CD4-positive, alpha-beta T cell treated with Interleukin-10 for 1 hour (primary cell): ENCODE data around the gene SEPTIN2.
"Not testable (repeated sequence)": the region's sequence is repeated elsewhere in the genome, so short reads cannot be mapped to it uniquely, and the experiment has no call there.

Source experiments
- DNase-seq: peaks from one replicate; pipeline ENCODE4 v3.0.0-alpha.2; 2020

The SEPTIN2 gene

DNA sequence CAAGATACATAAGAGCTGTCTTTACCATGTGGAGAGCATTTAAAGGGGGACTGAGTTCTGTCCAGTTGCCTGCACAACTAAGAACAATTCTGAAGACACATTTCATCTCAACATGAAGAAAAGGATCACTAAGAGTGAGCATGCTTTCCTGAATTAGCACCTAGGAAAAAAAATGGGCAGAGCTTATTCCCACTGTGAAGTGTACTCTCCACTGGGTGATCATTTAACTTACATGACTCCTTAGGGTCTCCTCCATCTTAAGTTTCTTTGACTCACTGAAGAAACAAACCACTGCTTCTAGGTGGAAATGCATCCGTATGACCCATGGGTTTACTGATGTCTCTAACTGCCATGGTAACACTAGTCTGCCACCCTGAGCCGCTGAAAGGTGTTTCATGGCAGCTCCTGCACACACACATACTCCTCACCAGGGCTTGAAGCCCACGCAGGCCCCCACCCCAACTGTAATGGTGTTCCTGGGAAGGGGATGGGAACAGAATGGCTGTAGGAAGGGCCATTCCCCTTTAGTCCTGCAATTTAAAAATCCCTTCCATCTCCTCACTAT is 27.3 kb upstream of the SEPTIN2 start:
- DNase-seq = no peak

DNA sequence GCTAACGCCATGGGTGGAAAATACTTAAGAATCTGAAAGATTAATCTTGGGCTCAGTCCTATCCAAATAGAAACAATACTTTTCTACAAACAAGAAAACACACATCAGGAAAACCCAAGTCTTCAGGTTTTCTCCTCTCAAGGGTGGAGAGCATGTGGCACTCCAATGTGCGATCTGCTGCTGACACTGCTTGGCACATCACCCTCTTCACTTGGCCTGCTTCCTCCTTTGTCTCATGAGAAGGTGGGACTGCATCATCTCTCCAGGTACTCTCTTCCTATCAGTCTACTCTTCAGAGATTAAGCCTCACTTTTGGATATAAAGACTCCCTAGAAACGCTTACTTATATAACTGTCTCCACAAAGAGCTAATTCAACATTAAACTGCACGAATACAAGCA is 26.7 kb upstream of the SEPTIN2 start:
- DNase-seq = no peak

GRCh38 chr2:241289597-241289996 is 26.1 kb upstream of the SEPTIN2 start:
- DNase-seq = no peak

GRCh38 chr2:241291153-241291552 is 24.6 kb upstream of the SEPTIN2 start:
- no peak for DNase-seq

DNA sequence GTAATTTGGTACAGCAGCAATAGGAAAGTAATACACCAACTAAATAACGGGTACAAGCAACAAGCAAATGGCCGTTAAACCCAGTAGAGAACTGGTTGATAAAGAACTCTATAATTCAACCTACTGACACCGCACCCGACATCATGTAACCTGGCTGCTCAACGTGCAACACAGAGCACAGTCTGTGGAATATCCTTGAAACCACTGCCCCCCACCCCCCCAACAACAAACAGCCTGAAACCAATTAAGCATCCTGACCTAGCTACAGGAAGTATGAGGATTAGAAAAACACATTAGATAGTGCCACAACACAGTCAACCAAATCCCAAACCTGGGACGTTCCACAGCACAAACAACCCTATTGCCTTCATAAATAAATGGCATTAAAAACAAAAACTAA is 23.7 kb upstream of the SEPTIN2 start:
- no peak for DNase-seq

DNA sequence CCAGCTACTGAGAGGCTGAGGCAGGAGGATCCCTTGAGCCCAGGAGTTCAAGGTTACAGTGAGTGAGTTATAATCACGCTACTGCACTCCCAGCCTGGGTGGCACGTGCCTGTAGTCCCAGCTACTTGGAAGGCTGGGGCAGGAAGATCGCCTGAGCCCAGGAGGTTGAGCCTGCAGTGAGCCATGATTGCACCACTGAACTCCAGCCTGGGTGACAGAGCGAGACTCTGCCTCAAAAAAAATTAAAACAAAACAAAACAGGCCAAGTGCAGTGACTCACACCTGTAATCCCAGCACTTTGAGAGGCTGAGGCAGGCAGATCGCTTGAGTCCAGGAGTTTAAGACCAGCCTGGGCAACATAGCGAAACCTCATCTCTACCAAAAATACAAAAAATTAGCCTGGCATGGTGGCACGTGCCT is 22.3 kb upstream of the SEPTIN2 start:
- DNase-seq = not testable (repeated sequence)

DNA sequence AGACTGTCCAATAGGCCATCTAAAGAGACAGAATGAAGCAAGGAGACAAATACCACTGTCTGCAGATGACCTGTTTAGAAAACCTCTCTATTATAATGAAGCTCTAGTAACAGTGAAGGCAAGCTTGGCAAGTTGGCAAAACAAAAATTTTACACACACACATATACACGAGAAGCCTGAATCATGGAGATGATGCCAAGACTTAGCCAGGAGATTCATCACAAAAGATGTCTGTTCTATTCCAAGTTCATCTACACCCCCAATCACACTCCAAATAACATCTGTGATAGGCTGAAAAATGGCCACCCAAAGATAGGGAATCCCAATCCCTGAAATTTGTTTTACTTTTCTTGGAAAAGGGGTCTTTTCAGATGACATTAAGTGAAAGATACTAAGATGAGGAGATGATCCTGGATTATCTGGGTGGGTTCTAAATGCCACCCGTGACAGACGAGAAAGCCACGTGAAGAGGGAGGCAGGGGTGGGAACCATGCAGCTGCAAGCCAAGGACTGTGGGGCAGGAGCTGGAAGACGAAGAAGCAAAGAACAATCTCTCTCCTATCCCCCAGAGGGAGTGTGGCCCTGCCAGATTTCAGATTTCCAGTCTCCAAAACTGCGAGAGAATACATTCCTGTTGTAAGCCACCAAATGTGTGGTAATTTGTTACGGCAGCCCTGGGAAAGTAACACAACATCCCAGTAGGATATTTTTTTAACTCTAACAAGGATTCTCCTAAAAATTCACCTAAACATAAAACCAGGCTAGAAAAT is 20.2 kb upstream of the SEPTIN2 start:
- DNase-seq = no peak

DNA sequence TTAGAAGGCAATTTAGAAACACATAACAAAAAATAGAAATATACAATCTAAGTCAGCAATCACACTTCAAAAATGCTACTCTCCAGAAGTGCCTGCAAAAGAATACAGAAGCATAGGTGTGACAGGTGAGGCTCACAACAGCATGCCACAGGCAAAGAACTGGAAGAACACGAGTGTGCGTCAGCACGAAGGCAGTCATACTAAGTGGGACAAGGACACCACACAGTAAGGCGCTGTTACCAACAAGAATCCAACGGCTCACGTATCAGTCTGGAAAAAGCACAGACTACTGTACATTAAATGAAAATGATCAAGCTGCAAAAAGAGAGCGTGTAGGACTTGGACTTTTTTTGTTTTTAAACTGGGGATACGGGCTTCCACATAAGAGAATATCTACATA is 19.0 kb upstream of the SEPTIN2 start:
- no peak for DNase-seq

GRCh38 chr2:241298673-241299072 is 17.1 kb upstream of the SEPTIN2 start:
- DNase-seq = peak; percentile 53

DNA sequence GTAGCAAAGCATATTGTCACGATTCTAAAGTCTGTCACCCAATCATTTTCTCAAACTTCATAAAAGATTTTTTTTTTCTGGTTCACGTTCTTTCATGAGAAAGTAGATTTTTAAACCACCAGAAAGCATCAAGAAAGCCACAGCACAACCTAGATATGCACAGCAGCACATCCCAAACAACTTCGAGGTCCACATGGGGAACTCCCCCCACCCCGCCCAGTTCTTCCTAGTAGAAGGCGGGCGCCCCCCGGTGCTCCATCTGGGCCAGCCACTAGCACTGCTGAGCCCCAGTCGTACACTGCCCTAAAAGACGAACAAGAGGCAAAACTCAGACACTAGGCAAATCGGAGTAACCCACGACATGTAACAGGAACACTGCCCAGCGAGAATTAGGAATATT is 15.7 kb upstream of the SEPTIN2 start:
- peak; percentile 63 for DNase-seq

- DNase-seq = no peak
These were observed 13.6 kb upstream of the SEPTIN2 start for GRCh38 chr2:241302083-241302482.

GRCh38 chr2:241302759-241303651 is 12.7 kb upstream of the SEPTIN2 start:
- no peak for DNase-seq

DNA sequence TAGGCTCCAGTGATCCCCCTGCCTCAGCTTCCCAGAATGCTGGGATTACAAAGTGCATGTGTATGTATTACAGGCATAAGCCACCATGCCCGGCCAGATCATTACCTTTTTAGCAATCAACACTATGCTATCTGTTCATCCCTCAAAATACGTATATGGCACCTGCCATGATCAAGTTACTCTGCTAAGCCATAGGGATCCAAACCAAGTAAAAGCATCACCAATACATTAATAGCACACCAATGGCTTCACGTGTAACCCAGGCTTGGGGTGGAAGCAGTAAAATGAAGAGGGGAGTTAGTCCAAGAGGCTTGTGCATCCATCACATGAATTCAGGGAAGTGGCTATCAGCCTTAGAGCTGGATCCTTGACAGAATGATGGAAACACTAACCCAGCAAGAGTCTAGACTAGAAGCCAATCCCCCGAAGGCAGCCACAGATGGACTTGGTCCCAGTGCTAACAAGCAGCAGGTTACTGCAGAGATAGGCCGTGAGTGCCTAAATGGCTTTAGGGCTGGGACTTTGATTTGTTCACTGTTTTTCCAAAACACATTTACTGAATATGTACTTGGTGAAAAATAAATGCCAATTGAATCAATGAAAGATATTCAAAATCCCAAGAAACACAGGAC is 11.6 kb upstream of the SEPTIN2 start:
- DNase-seq = no peak

- no peak for DNase-seq
These were observed 8.7 kb upstream of the SEPTIN2 start for GRCh38 chr2:241307055-241307454.

GRCh38 chr2:241308267-241308666 is 7.5 kb upstream of the SEPTIN2 start:
- no peak for DNase-seq

DNA sequence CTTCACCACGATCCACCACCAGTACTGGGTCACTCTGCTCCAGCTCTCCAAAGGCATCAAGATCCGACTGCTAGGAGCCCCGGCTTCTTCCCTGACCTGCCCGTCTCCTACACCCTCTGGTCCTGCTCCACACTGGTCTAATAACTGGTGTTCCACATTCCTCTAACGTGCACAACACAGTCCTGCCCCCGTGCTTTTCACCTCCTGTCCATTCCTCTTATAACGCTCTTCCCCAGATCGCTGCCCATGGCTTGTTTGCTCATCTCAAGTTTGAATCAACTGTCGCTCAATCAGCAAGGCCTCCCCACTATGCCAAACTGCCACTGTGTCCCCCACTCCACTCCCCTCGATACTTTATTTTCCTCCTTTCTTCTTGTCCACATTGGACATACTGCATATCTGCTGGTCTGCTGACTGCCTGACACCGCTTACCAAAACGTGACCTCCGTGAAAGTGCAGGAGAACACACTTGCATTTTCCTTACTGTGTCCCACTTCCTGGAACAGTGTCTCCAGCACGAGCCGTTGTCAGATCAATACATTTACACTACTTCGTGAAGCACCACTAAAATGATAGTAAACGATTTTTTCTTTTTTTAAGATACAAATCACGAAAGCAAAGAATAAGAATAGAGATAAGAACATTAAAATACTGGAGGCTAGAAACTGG is 6.8 kb upstream of the SEPTIN2 start:
- DNase-seq = no peak

GRCh38 chr2:241309684-241310117 is 6.0 kb upstream of the SEPTIN2 start:
- DNase-seq = peak; percentile 70

DNA sequence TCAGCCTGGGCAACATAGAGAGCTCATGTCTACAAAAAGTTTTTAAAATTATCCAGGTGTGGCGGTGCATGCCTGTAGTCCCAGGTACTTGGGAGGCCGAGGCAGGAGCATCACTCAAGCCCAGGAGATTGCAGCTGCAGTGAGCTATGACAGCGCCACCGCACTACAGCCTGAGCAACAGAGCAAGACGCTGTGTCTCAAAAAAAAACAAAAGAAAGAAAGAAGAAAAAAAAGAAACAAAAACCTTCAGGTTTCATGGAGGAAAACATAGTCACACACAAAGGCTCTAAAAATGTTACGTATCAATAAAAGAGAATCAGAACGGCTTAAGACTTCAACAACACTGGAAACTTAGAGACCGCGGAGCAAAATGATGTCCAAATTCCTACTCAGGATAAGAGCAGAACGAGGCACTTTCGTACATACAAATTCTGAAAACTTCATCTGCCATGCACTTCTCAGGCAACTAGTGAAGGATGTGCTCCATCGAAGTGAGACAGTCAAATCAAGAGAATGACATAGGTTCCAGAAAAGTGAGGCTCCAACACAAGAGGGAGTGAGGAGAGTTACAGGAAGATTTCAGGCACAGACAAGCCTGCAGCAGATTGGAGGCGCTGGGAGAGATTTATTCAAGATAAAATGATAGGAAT is 4.7 kb upstream of the SEPTIN2 start:
- DNase-seq = no peak

DNA sequence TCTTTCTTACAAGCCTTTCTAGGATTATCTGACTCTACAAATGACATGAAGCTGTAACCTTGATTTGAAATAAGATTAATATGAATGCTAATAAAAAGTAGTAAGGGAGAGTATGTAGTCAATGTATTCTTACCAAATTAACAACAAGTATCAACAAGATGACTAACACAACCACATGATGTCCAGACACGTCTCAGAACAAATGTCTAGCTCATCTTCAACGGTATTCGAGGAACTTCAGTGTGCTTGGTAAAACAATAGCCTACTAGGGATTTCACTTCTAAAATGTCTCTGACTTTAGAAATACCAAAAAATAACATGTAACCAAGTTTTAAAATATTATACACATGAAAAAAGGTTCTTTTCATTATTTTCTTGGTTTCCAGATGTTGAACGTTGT is 3.6 kb upstream of the SEPTIN2 start:
- DNase-seq = no peak

DNA sequence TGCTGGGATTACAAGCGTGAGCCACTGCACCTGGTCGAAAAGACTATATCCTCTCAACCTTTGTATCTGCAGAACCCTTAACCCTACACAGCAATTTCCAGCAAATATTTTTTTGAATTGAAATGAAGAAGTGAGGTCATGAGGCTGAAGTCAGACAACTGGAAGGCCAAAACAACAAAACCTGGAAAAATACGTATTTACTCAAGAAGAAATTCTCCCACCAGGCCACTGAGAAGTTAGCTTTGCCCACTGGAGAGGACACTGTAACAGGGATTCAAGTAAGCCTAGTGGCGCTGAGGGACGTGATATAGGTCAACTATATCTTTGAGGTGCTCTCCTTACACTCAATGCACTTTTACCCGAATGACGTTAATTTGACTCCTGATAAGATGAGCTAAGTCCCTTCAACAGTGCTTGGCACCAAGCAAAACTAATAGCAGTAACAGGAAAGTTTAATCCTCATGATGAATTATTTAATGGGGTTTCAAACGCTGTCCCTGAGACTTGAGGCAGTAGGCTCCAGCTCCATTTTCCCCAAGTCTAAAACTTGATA is 2.1 kb upstream of the SEPTIN2 start:
- no peak for DNase-seq

DNA sequence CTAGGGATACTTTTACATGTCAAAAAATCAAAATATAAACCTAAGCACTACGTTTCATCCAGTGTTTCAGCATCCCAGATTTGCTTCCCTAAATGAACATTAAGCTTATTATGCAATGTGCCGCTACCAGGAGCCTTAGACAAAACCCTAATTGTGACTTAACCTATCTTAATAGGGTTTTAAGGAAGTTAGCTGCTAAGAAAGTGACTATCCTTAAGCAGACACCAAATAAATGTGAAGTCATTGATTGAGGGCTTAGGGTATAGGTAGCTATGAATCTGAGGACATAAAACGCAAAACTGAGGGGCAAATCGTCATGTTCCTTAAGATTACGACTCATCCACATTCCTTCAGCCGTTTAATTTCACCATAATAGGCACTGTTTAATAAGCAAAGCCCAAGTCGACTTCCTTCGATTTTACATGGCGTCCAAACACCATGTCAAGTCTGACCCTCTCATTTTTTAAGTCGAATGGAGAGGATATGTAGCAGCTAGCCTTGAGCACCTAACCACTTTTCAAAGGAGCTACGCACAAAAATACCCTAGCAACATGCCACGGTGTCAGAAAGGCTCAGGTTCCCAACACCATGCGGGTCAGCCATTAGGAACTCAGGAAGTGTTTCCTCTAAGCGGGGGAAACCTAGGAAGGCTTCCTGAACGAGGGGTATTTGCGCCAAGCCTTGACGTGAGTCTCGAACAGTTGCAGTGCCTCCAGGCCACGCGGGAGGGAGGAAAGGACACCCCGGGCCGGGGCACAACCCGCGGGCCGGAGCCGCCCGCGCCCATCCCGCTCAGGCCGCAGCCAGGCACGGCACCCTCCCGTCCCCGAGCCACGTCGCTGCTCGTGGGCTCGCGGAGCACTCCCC is 1.3 kb upstream of the SEPTIN2 start:
- no peak for DNase-seq
